HEK293 (cell line): ENCODE data around the gene SERGEF.

Source experiments
- ZNF558 ChIP-seq: fragments of 450-650 bp; formaldehyde crosslinking; IDR thresholded peaks from 2 replicates; pipeline ENCODE4 v1.5.1; 2016; ENCODE audit warnings: missing biosample characterization, missing genetic modification characterization
- ZNF658 ChIP-seq: fragments of 450-650 bp; formaldehyde crosslinking; IDR thresholded peaks from 2 replicates; pipeline ENCODE4; 2016; ENCODE audit warnings: missing biosample characterization, missing genetic modification characterization

DNA sequence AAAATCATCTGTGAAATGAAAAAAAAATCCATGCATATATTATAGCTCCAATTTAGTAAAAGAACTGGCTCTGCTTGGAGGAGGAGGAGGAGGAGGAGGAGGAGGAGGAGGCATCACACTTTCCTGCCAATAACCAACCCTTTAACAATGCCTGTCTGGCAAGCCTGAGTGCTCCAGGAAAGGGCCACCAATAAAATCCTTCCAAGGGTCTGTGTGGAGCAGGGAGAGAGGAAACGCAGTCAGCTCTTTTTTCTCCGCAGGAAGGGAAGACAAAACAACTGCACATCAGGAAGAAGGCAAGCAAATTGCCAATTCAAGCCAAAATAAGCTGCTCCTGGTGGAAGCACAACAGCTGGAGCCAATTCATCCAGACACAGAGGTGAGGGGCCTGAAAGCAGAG, 139.3 kb downstream of the SERGEF start:
- no peak for TF ChIP-seq ZNF658 (tag by site-specific recombination)
- TF ChIP-seq ZNF558 (tag by site-specific recombination) = no peak
